ENCODE results near the gene DVL1.
A peak's percentile ranks its signal among the peaks of the same experiment; 100 is the strongest.

Gene DVL1

GRCh38 chr1:1355416-1355815 lies 6.2 kb upstream of the DVL1 start:
- DNase-seq, result no peak

- peak in 1 of 2 donors; percentile 26 for DNase-seq
Measured at GRCh38 chr1:1354271-1355247, 5.3 kb upstream of the DVL1 start.

- DNase-seq, result no peak
Measured at GRCh38 chr1:1353389-1354151, 4.4 kb upstream of the DVL1 start.

GRCh38 chr1:1352786-1353388 lies 3.7 kb upstream of the DVL1 start:
- no peak for DNase-seq

- no peak for DNase-seq
Measured at GRCh38 chr1:1351511-1352427, 2.6 kb upstream of the DVL1 start.

- DNase-seq, result no peak
Measured at GRCh38 chr1:1348420-1349255, 580 bp downstream of the DVL1 start.

GRCh38 chr1:1347663-1348419 lies 1.4 kb downstream of the DVL1 start:
- DNase-seq, result no peak

GRCh38 chr1:1347026-1347595 lies 2.1 kb downstream of the DVL1 start:
- no peak for DNase-seq

- DNase-seq, result no peak
Measured at GRCh38 chr1:1346501-1346890, 2.7 kb downstream of the DVL1 start.

GRCh38 chr1:1345860-1346500 lies 3.2 kb downstream of the DVL1 start:
- DNase-seq, result no peak

- DNase-seq, result no peak
Measured at GRCh38 chr1:1345384-1345783, 3.8 kb downstream of the DVL1 start.

GRCh38 chr1:1344655-1345361 lies 4.4 kb downstream of the DVL1 start:
- DNase-seq, result peak; percentile 57 to 66

GRCh38 chr1:1343811-1344421 lies 5.3 kb downstream of the DVL1 start:
- no peak for DNase-seq

- DNase-seq, result no peak
Measured at GRCh38 chr1:1342584-1343115, 6.6 kb downstream of the DVL1 start.

- no peak for DNase-seq
Measured at GRCh38 chr1:1342061-1342562, 7.1 kb downstream of the DVL1 start.

GRCh38 chr1:1341549-1342021 lies 7.6 kb downstream of the DVL1 start:
- no peak for DNase-seq

- no peak for DNase-seq
Measured at GRCh38 chr1:1340791-1341548, 8.2 kb downstream of the DVL1 start.

Measured in activated CD4-positive, alpha-beta T cell treated with anti-CD3 and anti-CD28 coated beads for 4 hours (primary cell).